Loucy (cell line): ENCODE data around the gene ETV2.

Experiments used
- EZH2phosphoT487 ChIP-seq: fragments of 200-600 bp; IDR thresholded peaks from 2 replicates; pipeline ENCODE4 v1.6.1; 2018; ENCODE audit warnings: antibody characterized with exemption, mild to moderate bottlenecking, moderate library complexity, borderline replicate concordance
- TF ChIP-seq, protein P1 (sequence below): fragments of 200-600 bp; sonication (generic); conservative IDR thresholded peaks from 2 replicates; pipeline ENCODE4 v1.5.1; 2014; ENCODE audit warnings: mild to moderate bottlenecking, antibody characterized with exemption, low read length

DNA sequence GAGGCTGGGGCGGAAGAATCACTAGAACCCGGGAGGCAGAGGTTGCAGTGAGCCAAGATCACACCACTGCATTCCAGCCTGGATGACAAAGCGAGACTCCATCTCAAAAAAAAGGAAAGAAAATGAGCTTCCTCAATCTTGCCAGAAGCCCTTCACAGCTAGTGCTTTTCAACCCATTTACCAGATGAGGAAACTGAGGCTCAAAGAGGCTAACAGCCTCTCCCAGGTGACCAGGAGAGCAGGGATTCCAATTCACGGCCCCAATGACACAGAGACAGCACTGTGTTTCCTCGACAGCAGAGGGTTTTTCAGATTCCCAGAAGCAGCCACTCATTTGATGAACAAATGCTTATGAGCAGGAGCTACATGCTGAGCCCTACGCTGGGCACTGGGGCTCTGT, 28.0 kb downstream of the ETV2 start:
- TF ChIP-seq, protein P1, sequence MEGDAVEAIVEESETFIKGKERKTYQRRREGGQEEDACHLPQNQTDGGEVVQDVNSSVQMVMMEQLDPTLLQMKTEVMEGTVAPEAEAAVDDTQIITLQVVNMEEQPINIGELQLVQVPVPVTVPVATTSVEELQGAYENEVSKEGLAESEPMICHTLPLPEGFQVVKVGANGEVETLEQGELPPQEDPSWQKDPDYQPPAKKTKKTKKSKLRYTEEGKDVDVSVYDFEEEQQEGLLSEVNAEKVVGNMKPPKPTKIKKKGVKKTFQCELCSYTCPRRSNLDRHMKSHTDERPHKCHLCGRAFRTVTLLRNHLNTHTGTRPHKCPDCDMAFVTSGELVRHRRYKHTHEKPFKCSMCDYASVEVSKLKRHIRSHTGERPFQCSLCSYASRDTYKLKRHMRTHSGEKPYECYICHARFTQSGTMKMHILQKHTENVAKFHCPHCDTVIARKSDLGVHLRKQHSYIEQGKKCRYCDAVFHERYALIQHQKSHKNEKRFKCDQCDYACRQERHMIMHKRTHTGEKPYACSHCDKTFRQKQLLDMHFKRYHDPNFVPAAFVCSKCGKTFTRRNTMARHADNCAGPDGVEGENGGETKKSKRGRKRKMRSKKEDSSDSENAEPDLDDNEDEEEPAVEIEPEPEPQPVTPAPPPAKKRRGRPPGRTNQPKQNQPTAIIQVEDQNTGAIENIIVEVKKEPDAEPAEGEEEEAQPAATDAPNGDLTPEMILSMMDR = no peak
- no peak for TF ChIP-seq EZH2phosphoT487
